GM12865 (cell line): ENCODE results near the gene RBP4.

ENCODE experiments used
- DNase-seq: peaks from one replicate; pipeline ENCODE4 v3.0.0; 2010; ENCODE audit warnings: low read depth
- H3K4me3 ChIP-seq: 2 replicates; pipeline ENCODE4 v1.5.1; 2011; ENCODE audit warnings: mild to moderate bottlenecking, low read depth, low read length, control low read depth
- CTCF ChIP-seq: IDR thresholded peaks from 2 replicates; pipeline ENCODE4 v1.5.1; 2011; ENCODE audit warnings: low read length, control low read depth, low read depth, inconsistent platforms; ENCODE audit not compliant: insufficient read depth; ENCODE audit errors: missing control alignments

Gene RBP4

GRCh38 chr10:93591065-93591808, 9.8 kb downstream of the RBP4 start:
- H3K4me3 ChIP-seq: no peak overlapping the region
- no peak for TF ChIP-seq CTCF
- DNase-seq: no peak

GRCh38 chr10:93590638-93591037, 10.4 kb downstream of the RBP4 start:
- no peak overlapping the region for H3K4me3 ChIP-seq
- DNase-seq: no peak
- TF ChIP-seq CTCF: no peak

- no peak for DNase-seq
- TF ChIP-seq CTCF: no peak
- H3K4me3 ChIP-seq: no peak overlapping the region
These were observed 11.1 kb downstream of the RBP4 start for GRCh38 chr10:93589648-93590562.

GRCh38 chr10:93584445-93584844, 16.6 kb downstream of the RBP4 start:
- TF ChIP-seq CTCF: no peak
- no peak overlapping the region for H3K4me3 ChIP-seq
- DNase-seq: no peak

- H3K4me3 ChIP-seq: no peak overlapping the region
- TF ChIP-seq CTCF: no peak
- DNase-seq: no peak
These were observed 20.2 kb downstream of the RBP4 start for GRCh38 chr10:93580828-93581227.

GRCh38 chr10:93579985-93580711, 20.9 kb downstream of the RBP4 start:
- TF ChIP-seq CTCF: no peak
- no peak overlapping the region for H3K4me3 ChIP-seq
- no peak for DNase-seq
